Mesenchymal stem cell (in vitro differentiated cells and primary cell): Measurements from ENCODE around the gene AGAP1.

Source experiments
- DNase-seq: peaks from one replicate; pipeline ENCODE4 v3.0.0-alpha.2; 2013
- H2AFZ ChIP-seq: one replicate; pipeline ENCODE4 v1.6.1; 2013; ENCODE audit warnings: low read depth, mild to moderate bottlenecking, control low read depth, inconsistent platforms, low read length, moderate library complexity
- H2AK5ac ChIP-seq: 2 replicates; pipeline ENCODE4 v1.6.1; 2013; ENCODE audit warnings: low read length, moderate library complexity, mild to moderate bottlenecking, inconsistent platforms; ENCODE audit not compliant: severe bottlenecking
- H2BK120ac ChIP-seq: one replicate; pipeline ENCODE4 v1.6.1; 2013; ENCODE audit warnings: low read depth, mild to moderate bottlenecking, inconsistent platforms, low read length, moderate library complexity
- H2BK12ac ChIP-seq, 2 experiments: one replicate each; pipeline ENCODE4 v1.6.1; 2013; ENCODE audit warnings: inconsistent platforms in 2 of 2, low read length in 2 of 2, mild to moderate bottlenecking in 2 of 2, moderate library complexity in 2 of 2, control low read depth in 1 of 2
- H2BK15ac ChIP-seq: one replicate; pipeline ENCODE4 v1.6.1; 2013; ENCODE audit warnings: mild to moderate bottlenecking, low read depth, inconsistent platforms; ENCODE audit not compliant: poor library complexity, severe bottlenecking
- H2BK5ac ChIP-seq: 2 replicates; pipeline ENCODE4 v1.6.1; 2013; ENCODE audit warnings: low read depth, mild to moderate bottlenecking, low read length, control low read depth, inconsistent platforms; ENCODE audit not compliant: poor library complexity, severe bottlenecking
- H3K14ac ChIP-seq, 2 experiments: one replicate each; pipeline ENCODE4 v1.6.1; 2013; ENCODE audit warnings: inconsistent platforms in 2 of 2, low read length in 2 of 2, control low read depth in 1 of 2, mild to moderate bottlenecking in 1 of 2, moderate library complexity in 1 of 2
- H3K18ac ChIP-seq, 2 experiments: one replicate each; pipeline ENCODE4 v1.6.1; 2013; ENCODE audit warnings: inconsistent platforms in 2 of 2, low read length in 2 of 2, control low read depth in 1 of 2, low read depth in 1 of 2, mild to moderate bottlenecking in 1 of 2
- H3K23ac ChIP-seq, 2 experiments: one replicate each; pipeline ENCODE4 v1.6.1; 2013; ENCODE audit warnings: inconsistent platforms in 2 of 2, low read length in 2 of 2, mild to moderate bottlenecking in 2 of 2, moderate library complexity in 2 of 2, control low read depth in 1 of 2
- H3K27ac ChIP-seq: 2 replicates; pipeline ENCODE4 v1.5.1; 2013; ENCODE audit warnings: mild to moderate bottlenecking, moderate library complexity, low read length, control low read depth, inconsistent platforms; ENCODE audit not compliant: poor library complexity, severe bottlenecking
- H3K27me3 ChIP-seq, 2 experiments: 2 replicates each; pipeline versions ENCODE4 v1.6.1 to v1.7.0; 2013; ENCODE audit warnings: low read length in 2 of 2, mild to moderate bottlenecking in 2 of 2, moderate library complexity in 2 of 2, control low read depth in 1 of 2, inconsistent platforms in 1 of 2; ENCODE audit not compliant: control insufficient read depth in 1 of 2, insufficient read depth in 1 of 2
- H3K36me3 ChIP-seq, 2 experiments: 2 replicates each; pipeline versions ENCODE4 v1.6.1 to v1.7.0; 2013; ENCODE audit warnings: low read length in 2 of 2, control low read depth in 1 of 2, inconsistent platforms in 1 of 2, low read depth in 1 of 2, mild to moderate bottlenecking in 1 of 2; ENCODE audit not compliant: insufficient read depth in 2 of 2, control insufficient read depth in 1 of 2
- H3K4ac ChIP-seq, 2 experiments: one replicate each; pipeline ENCODE4 v1.6.1; 2013; ENCODE audit warnings: inconsistent platforms in 2 of 2, low read length in 2 of 2, mild to moderate bottlenecking in 2 of 2, moderate library complexity in 2 of 2, control low read depth in 1 of 2, low read depth in 1 of 2
- H3K4me1 ChIP-seq: 2 replicates; pipeline ENCODE4 v1.6.1; 2013; ENCODE audit warnings: low read depth, low read length, control low read depth; ENCODE audit not compliant: control insufficient read depth, insufficient read depth
- H3K4me2 ChIP-seq: 2 replicates; pipeline ENCODE4 v1.6.1; 2013; ENCODE audit warnings: low read length, mild to moderate bottlenecking, inconsistent platforms; ENCODE audit not compliant: poor library complexity, severe bottlenecking
- H3K4me3 ChIP-seq, 2 experiments: 2 replicates each; pipeline versions ENCODE4 v1.5.1 to v1.7.0; 2013; ENCODE audit warnings: low read length in 2 of 2, mild to moderate bottlenecking in 2 of 2, control low read depth in 1 of 2, low read depth in 1 of 2; ENCODE audit not compliant: insufficient read depth in 1 of 2
- H3K79me1 ChIP-seq: replicated peaks from 2 replicates; pipeline ENCODE4 v1.6.1; 2013; ENCODE audit warnings: mild to moderate bottlenecking, control low read depth, low read length, inconsistent platforms; ENCODE audit not compliant: poor library complexity, severe bottlenecking
- H3K9ac ChIP-seq: 2 replicates; pipeline ENCODE4 v1.7.0; 2013; ENCODE audit warnings: mild to moderate bottlenecking, low read length, moderate library complexity
- H3K9me3 ChIP-seq: 2 replicates; pipeline ENCODE4 v1.7.0; 2013; ENCODE audit warnings: mild to moderate bottlenecking, low read length; ENCODE audit not compliant: control insufficient read depth
- H4K8ac ChIP-seq: one replicate; pipeline ENCODE4 v1.6.1; 2013; ENCODE audit warnings: inconsistent platforms, mild to moderate bottlenecking, low read length, moderate library complexity
- H4K91ac ChIP-seq: one replicate; pipeline ENCODE4 v1.6.1; 2013; ENCODE audit warnings: mild to moderate bottlenecking, low read length, inconsistent platforms
- WGBS: methylation state at CpG from one replicate; pipeline ENCODE4 v1.1.7; 2013; ENCODE audit warnings: mixed read lengths; 5-methylcytosine and 5-hydroxymethylcytosine counted together

Gene AGAP1

GRCh38 chr2:235956281-235956970, 462.6 kb downstream of the AGAP1 start:
- Histone ChIP-seq H3K18ac (no peak overlapping the region), H3K36me3 (peaks cover 6 to 16% of the 10 kb centered on the region in 2 experiments), H2BK5ac (no peak overlapping the region), H2AFZ (no peak overlapping the region), H3K4me3 (no peak overlapping the region), H3K9ac (no peak overlapping the region), H3K4me2 (no peak overlapping the region), H2AK5ac (no peak overlapping the region), H2BK120ac (no peak overlapping the region), H4K91ac (no peak overlapping the region), H3K4me1 (peaks cover 5% of the 10 kb centered on the region), H2BK12ac (no peak overlapping the region), H3K27ac (no peak overlapping the region), H3K4ac (no peak overlapping the region), H4K8ac (no peak overlapping the region), H3K79me1 (peaks cover 4% of the 10 kb centered on the region), H3K9me3 (no peaks in the 10 kb centered on the region), H3K27me3 (no peaks in the 10 kb centered on the region), H2BK15ac (no peak overlapping the region), H3K14ac (no peak overlapping the region), H3K23ac (no peak overlapping the region)
- DNase-seq, result no peak
- WGBS, result 95% methylated on average over 7 of the region's 8 CpGs

- no peak overlapping the region for H2BK5ac ChIP-seq
- WGBS, result 97% methylated on average over 9 of the region's 9 CpGs
- no peak overlapping the region for H2AK5ac ChIP-seq
- no peak overlapping the region for H2BK15ac ChIP-seq
- H2BK120ac ChIP-seq, result no peak overlapping the region
- H3K27ac ChIP-seq, result no peak overlapping the region
- H3K4me2 ChIP-seq, result no peak overlapping the region
- H2BK12ac ChIP-seq, result no peak overlapping the region
- H3K4ac ChIP-seq, result no peak overlapping the region
- H3K4me3 ChIP-seq, result no peak overlapping the region
- no peak overlapping the region for H3K9ac ChIP-seq
- H3K27me3 ChIP-seq, result no peaks in the 10 kb centered on the region
- no peak overlapping the region for H2AFZ ChIP-seq
- no peak overlapping the region for H3K14ac ChIP-seq
- H3K23ac ChIP-seq, result no peak overlapping the region
- H3K18ac ChIP-seq, result no peak overlapping the region
- peaks cover 5% of the 10 kb centered on the region for H3K4me1 ChIP-seq
- no peaks in the 10 kb centered on the region for H3K9me3 ChIP-seq
- H3K79me1 ChIP-seq, result peaks cover 4% of the 10 kb centered on the region
- no peak overlapping the region for H4K91ac ChIP-seq
- H3K36me3 ChIP-seq, result peaks cover 6 to 18% of the 10 kb centered on the region in 2 experiments
- DNase-seq, result no peak
- H4K8ac ChIP-seq, result no peak overlapping the region
Measured at GRCh38 chr2:235957251-235957650, 463.4 kb downstream of the AGAP1 start.

GRCh38 chr2:235958221-235958930, 464.5 kb downstream of the AGAP1 start:
- Histone ChIP-seq H3K14ac (no peak overlapping the region), H2BK5ac (no peak overlapping the region), H3K79me1 (peaks cover 3% of the 10 kb centered on the region), H3K27ac (no peak overlapping the region), H4K91ac (no peak overlapping the region), H3K27me3 (no peaks in the 10 kb centered on the region), H3K23ac (no peak overlapping the region), H3K36me3 (peaks cover 6 to 17% of the 10 kb centered on the region in 2 experiments), H3K9me3 (no peaks in the 10 kb centered on the region), H2BK15ac (no peak overlapping the region), H3K9ac (no peak overlapping the region), H3K4ac (no peak overlapping the region), H2AK5ac (no peak overlapping the region), H3K18ac (no peak overlapping the region), H3K4me3 (no peak overlapping the region), H3K4me1 (peaks cover 4% of the 10 kb centered on the region), H3K4me2 (no peak overlapping the region), H2AFZ (no peak overlapping the region), H2BK12ac (no peak overlapping the region), H2BK120ac (no peak overlapping the region), H4K8ac (no peak overlapping the region)
- no peak for DNase-seq
- 92% methylated on average over 23 of the region's 23 CpGs for WGBS

GRCh38 chr2:235958931-235959410, 465.1 kb downstream of the AGAP1 start:
- 92% methylated on average over 29 of the region's 29 CpGs for WGBS

More at GRCh38 chr2:235958931-235959410, 465.1 kb downstream of the AGAP1 start:
- DNase-seq, result no peak
- Histone ChIP-seq H3K36me3 (peaks cover 6 to 17% of the 10 kb centered on the region in 2 experiments), H3K27me3 (no peaks in the 10 kb centered on the region), H2AK5ac (no peak overlapping the region), H2BK120ac (no peak overlapping the region), H2BK5ac (no peak overlapping the region), H3K79me1 (peaks cover 3% of the 10 kb centered on the region), H2AFZ (no peak overlapping the region), H3K14ac (no peak overlapping the region), H2BK12ac (no peak overlapping the region), H2BK15ac (no peak overlapping the region), H3K4ac (no peak overlapping the region), H3K18ac (no peak overlapping the region), H3K4me3 (no peak overlapping the region), H3K9ac (no peak overlapping the region), H3K9me3 (no peaks in the 10 kb centered on the region), H4K91ac (no peak overlapping the region), H3K23ac (no peak overlapping the region), H4K8ac (no peak overlapping the region), H3K4me1 (peaks cover 4% of the 10 kb centered on the region), H3K4me2 (no peak overlapping the region), H3K27ac (no peak overlapping the region)
